Fibroblast of lung (primary cell): ENCODE results near the gene ADGRG3. TPM values are rescaled to one million over a fixed set of nuclear protein-coding genes. Genes with fewer than 3 reads are reported as not detected.

Source experiments
- DNase-seq, 2 donors: peaks; one replicate each; pipeline versions ENCODE4 v3.0.0 to v3.0.0-alpha.2; 2010; ENCODE audit warnings: low read depth in 2 of 2
- H2AFZ ChIP-seq: 2 replicates; pipeline ENCODE4 v1.5.1; 2012; ENCODE audit warnings: low read length, control low read depth, inconsistent platforms
- H3K27ac ChIP-seq: 2 replicates; pipeline ENCODE4 v1.5.1; 2011; ENCODE audit warnings: low read length, control low read depth; ENCODE audit not compliant: insufficient read depth
- H3K27me3 ChIP-seq: 2 replicates; pipeline ENCODE4 v1.5.1; 2011; ENCODE audit warnings: mild to moderate bottlenecking, low read length; ENCODE audit not compliant: control insufficient read depth, insufficient read depth
- H3K36me3 ChIP-seq: 2 replicates; pipeline ENCODE4 v1.5.1; 2011; ENCODE audit warnings: low read length; ENCODE audit not compliant: control insufficient read depth, insufficient read depth
- H3K4me1 ChIP-seq: 2 replicates; pipeline ENCODE4 v1.5.1; 2011; ENCODE audit warnings: low read length; ENCODE audit not compliant: control insufficient read depth, insufficient read depth; ENCODE audit errors: extremely low read depth
- H3K4me2 ChIP-seq: 2 replicates; pipeline ENCODE4 v1.5.1; 2011; ENCODE audit warnings: low read length, control low read depth; ENCODE audit not compliant: insufficient read depth; ENCODE audit errors: extremely low read depth
- H3K4me3 ChIP-seq, 4 experiments: fragments of 200-600 bp in 1 of 4; sonication (generic) in 1 of 4; replicated peaks in 1 of 4; 2 replicates each; pipeline ENCODE4 v1.5.1; 2011 to 2016; ENCODE audit warnings: low read length in 4 of 4, low read depth in 3 of 4, mild to moderate bottlenecking in 3 of 4, control low read depth in 2 of 4, inconsistent platforms in 1 of 4, mixed read lengths in 1 of 4; ENCODE audit not compliant: insufficient read depth in 1 of 4; ENCODE audit errors: control extremely low read depth in 1 of 4
- H3K79me2 ChIP-seq: 2 replicates; pipeline ENCODE4 v1.5.1; 2012; ENCODE audit warnings: mild to moderate bottlenecking, low read length, inconsistent platforms; ENCODE audit not compliant: control insufficient read depth, insufficient read depth
- H3K9ac ChIP-seq: 2 replicates; pipeline ENCODE4 v1.5.1; 2011; ENCODE audit warnings: mild to moderate bottlenecking, low read length, control low read depth; ENCODE audit not compliant: insufficient read depth
- H3K9me3 ChIP-seq: 2 replicates; pipeline ENCODE4 v1.5.1; 2012; ENCODE audit warnings: low read depth, low read length; ENCODE audit not compliant: control insufficient read depth, insufficient read depth
- H4K20me1 ChIP-seq: 2 replicates; pipeline ENCODE4 v1.5.1; 2011; ENCODE audit warnings: low read length; ENCODE audit not compliant: control insufficient read depth, insufficient read depth; ENCODE audit errors: extremely low read depth
- EZH2 ChIP-seq: IDR thresholded peaks from 2 replicates; pipeline ENCODE4 v1.5.1; 2012; ENCODE audit warnings: low read length, control low read depth, mild to moderate bottlenecking; ENCODE audit errors: missing control alignments
- polyA plus RNA-seq, 2 donors: library from polyadenylated mRNA; depleted of rRNA in 1 of 2; stranded (reverse) in 1 of 2; unstranded in 1 of 2; fragments of >200 nt; gene quantifications; 2 replicates each; pipeline ENCODE4 v1.2.1, GENCODE V29; 2011 to 2012; ENCODE audit warnings: missing spikeins in 1 of 2
- total RNA-seq: library from RNA; depleted of rRNA; stranded (reverse); fragments of >200 nt; gene quantifications from 2 replicates; pipeline ENCODE4 v1.2.1, GENCODE V29; 2014
- TF ChIP-seq, protein P1 (sequence below), 2 donors: IDR thresholded peaks in 1 of 2; conservative IDR thresholded peaks in 1 of 2; 1 replicate in 1 of 2; 2 replicates in 1 of 2; pipeline ENCODE4 v1.5.1; 2011 to 2012; ENCODE audit warnings: low read length in 2 of 2, control low read depth in 1 of 2, inconsistent platforms in 1 of 2, low read depth in 1 of 2, mild to moderate bottlenecking in 1 of 2

The ADGRG3 gene
- total and polyA plus RNA-seq, 2 donors (not counting 1 experiment from before 2014, with no cell fraction given): not detected

DNA sequence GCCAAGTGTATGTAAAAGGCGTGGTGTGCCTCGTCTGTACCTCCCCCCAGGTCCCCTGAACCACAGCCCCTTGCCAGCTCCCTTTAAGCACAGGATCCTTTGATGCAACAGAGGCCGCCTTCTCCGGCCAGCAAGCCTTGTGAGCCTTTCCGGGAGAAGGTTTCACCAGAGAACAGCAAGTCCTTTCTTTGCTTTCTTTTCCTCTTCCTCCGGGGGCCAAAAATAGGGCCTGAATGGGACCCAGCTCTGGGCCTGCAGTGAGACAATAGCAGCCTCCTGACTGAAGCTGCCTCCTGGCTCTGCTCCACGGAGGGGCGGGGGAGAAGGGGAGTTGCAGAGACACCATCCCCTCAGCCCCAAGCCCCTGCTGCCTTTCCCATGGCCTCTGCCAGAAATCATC lies 30.7 kb upstream of the ADGRG3 start:
- H2AFZ ChIP-seq: no peak overlapping the region
- H3K79me2 ChIP-seq: no peaks in the 10 kb centered on the region
- DNase-seq: no peak
- no peaks in the 10 kb centered on the region for H3K27me3 ChIP-seq
- H3K9me3 ChIP-seq: no peaks in the 10 kb centered on the region
- no peaks in the 10 kb centered on the region for H4K20me1 ChIP-seq
- no peak overlapping the region for H3K4me3 ChIP-seq
- TF ChIP-seq EZH2: no peak
- TF ChIP-seq, protein P1, sequence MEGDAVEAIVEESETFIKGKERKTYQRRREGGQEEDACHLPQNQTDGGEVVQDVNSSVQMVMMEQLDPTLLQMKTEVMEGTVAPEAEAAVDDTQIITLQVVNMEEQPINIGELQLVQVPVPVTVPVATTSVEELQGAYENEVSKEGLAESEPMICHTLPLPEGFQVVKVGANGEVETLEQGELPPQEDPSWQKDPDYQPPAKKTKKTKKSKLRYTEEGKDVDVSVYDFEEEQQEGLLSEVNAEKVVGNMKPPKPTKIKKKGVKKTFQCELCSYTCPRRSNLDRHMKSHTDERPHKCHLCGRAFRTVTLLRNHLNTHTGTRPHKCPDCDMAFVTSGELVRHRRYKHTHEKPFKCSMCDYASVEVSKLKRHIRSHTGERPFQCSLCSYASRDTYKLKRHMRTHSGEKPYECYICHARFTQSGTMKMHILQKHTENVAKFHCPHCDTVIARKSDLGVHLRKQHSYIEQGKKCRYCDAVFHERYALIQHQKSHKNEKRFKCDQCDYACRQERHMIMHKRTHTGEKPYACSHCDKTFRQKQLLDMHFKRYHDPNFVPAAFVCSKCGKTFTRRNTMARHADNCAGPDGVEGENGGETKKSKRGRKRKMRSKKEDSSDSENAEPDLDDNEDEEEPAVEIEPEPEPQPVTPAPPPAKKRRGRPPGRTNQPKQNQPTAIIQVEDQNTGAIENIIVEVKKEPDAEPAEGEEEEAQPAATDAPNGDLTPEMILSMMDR (conservative IDR thresholded peaks at IDR 0.05 in 1 of 2, IDR thresholded peaks at IDR 0.05 in 1 of 2; ENCODE audit: low read depth in 1 of 2, low read length in 2 of 2): no peak
- peaks cover 9% of the 10 kb centered on the region for H3K4me1 ChIP-seq
- no peak overlapping the region for H3K9ac ChIP-seq
- no peak overlapping the region for H3K4me2 ChIP-seq
- no peaks in the 10 kb centered on the region for H3K36me3 ChIP-seq
- H3K27ac ChIP-seq: no peak overlapping the region

DNA sequence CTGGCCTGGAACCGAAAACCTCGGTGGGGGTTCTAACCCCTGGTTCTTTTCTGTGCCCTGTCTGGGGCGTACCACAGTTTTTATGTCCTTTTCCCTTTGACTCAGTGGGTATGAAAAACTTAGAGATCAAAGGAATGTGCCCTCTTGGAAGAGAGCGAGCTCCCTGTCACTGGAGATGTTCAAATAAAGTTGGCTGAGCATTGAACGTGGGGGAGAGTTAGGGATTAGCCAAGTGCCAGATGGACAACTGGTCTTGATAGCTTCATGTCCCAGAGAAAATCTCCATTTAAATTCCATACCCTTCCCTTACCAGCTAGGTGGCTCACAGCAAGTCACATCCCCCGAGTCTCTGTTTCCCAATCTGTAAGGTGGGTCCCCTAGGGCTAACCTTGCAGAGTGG lies 30.1 kb upstream of the ADGRG3 start:
- H4K20me1 ChIP-seq: no peaks in the 10 kb centered on the region
- H3K4me3 ChIP-seq: no peak overlapping the region
- no peaks in the 10 kb centered on the region for H3K36me3 ChIP-seq
- no peak overlapping the region for H3K27ac ChIP-seq
- DNase-seq: no peak
- H3K4me1 ChIP-seq: peaks cover 10% of the 10 kb centered on the region
- no peak overlapping the region for H3K4me2 ChIP-seq
- no peaks in the 10 kb centered on the region for H3K27me3 ChIP-seq
- no peak for TF ChIP-seq EZH2
- TF ChIP-seq, protein P1 (conservative IDR thresholded peaks at IDR 0.05 in 1 of 2, IDR thresholded peaks at IDR 0.05 in 1 of 2; ENCODE audit: low read depth in 1 of 2, low read length in 2 of 2): no peak
- H3K79me2 ChIP-seq: no peaks in the 10 kb centered on the region
- no peak overlapping the region for H2AFZ ChIP-seq
- no peaks in the 10 kb centered on the region for H3K9me3 ChIP-seq
- no peak overlapping the region for H3K9ac ChIP-seq

DNA sequence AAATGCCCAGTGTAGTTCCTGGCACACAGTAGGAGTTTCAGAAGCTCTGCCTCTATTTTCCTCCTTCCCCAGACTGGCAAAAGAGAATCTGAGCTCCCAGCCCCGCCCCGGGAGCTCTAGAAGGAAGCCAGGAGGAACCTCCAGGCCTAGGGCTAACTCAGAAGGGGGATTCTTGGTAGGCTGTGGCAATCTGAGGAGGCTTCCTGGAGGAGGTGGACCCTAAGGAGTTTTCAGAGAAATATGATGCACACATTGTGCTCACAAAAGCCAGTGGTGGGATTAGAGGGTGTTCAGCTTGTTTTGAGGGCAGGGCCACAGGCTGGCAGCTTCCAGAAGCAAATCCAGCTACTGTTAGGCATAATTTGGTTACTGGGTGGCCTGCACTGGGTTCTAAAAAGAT lies 29.7 kb upstream of the ADGRG3 start:
- no peaks in the 10 kb centered on the region for H3K27me3 ChIP-seq

More for the DNA sequence above, 29.7 kb upstream of the ADGRG3 start:
- H3K79me2 ChIP-seq: no peaks in the 10 kb centered on the region
- H3K9me3 ChIP-seq: no peaks in the 10 kb centered on the region
- no peak overlapping the region for H3K4me3 ChIP-seq
- no peak overlapping the region for H3K27ac ChIP-seq
- DNase-seq: no peak
- H3K36me3 ChIP-seq: no peaks in the 10 kb centered on the region
- no peak overlapping the region for H3K9ac ChIP-seq
- H2AFZ ChIP-seq: no peak overlapping the region
- H3K4me1 ChIP-seq: peaks cover 13% of the 10 kb centered on the region
- TF ChIP-seq EZH2: no peak
- TF ChIP-seq, protein P1 (conservative IDR thresholded peaks at IDR 0.05 in 1 of 2, IDR thresholded peaks at IDR 0.05 in 1 of 2; ENCODE audit: low read depth in 1 of 2, low read length in 2 of 2): no peak
- no peaks in the 10 kb centered on the region for H4K20me1 ChIP-seq
- no peak overlapping the region for H3K4me2 ChIP-seq
